NCI-H748 treated with DMSO at 0.1 percent for 48 hours (cell line): ENCODE results near the gene RGPD4.
"Not testable (repeated sequence)": the region's sequence is repeated elsewhere in the genome, so short reads cannot be mapped to it uniquely, and the experiment has no call there.

Experiments used
- DNase-seq: peaks from one replicate; lab custom pipeline; 2025; lab: John Stamatoyannopoulos, UW

RGPD4 gene

DNA sequence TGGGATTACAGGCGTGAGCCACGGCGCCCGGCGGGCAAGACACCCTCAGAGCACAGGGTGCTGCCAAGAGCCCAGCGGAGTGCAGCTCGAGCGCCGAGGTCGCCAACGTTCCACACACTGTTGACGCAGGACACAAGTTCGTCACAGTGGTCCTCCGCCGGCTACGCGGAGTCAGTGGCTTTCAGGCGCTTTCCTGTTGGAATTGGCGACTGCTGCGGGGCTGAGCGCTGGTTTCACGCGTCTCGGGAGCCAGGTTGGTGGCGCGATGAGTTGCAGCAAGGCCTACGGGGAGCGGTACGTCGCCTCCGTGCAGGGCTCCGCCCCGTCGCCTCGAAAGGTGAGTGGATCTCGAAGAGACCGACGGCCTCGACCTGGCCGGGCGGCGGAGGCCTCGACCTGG, at the start of gene RGPD4:
Gene RGPD4, plus strand, starts transcription at position 144 of the 400 bp plus-strand sequence. Its CDS starts 122 bp downstream, at position 266.
- not testable (repeated sequence) for DNase-seq

DNA sequence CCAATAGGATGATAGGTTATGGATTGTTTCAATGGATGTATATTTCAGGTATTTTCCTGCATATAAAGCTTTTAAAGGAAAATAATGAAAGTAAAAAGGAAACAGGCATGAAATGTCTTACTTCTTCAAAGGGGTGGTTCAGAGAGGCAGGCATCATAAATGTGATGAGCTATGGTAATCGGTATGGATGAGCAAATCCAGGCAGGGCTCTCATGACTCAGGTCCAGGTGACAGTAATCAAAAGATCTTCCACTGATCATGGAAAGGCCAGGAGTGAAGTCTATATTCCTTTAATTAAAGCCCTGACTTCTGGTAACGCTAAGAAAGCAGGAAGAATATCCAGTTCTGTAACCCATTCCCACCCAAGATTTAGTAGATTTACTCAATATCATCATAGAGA, 48.7 kb upstream of the RGPD4 start:
- DNase-seq, result no peak

DNA sequence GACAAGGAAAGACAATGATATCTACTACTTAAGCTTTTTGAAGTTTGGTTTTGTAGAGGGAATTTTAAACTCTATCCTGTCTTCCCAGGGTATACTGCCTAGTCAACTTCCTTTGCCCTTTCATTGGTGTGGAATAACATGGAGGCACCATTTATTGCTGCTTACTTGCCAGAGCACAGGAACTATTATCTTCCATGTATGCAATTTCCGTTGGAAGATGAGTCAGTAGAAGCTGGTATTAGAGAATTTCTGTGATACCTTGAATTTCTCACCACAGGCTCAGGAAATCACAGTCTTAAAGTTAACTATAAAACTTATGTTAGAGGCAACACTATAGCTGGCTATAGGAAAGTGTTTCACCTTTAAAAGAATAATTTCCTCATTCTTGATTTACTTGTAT, 40.9 kb upstream of the RGPD4 start:
- DNase-seq, result no peak

DNA sequence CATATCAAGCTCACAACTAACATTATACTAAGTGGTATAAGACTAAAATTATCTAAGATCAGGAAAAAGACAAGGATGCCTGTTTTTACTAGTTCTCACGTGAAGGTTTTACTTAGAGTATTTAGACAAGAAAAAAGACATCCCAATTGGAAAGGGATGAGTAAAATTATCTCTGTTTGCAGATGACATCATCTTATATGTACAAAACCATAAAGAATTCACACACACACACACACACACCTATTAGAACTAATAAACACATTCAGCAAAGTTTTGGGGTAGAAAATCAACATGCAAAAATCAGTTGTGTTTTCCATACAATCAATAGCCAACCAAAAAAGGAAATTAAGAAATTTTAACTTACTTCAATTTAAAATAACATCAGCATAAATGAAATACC, 35.9 kb upstream of the RGPD4 start:
- no peak for DNase-seq

DNA sequence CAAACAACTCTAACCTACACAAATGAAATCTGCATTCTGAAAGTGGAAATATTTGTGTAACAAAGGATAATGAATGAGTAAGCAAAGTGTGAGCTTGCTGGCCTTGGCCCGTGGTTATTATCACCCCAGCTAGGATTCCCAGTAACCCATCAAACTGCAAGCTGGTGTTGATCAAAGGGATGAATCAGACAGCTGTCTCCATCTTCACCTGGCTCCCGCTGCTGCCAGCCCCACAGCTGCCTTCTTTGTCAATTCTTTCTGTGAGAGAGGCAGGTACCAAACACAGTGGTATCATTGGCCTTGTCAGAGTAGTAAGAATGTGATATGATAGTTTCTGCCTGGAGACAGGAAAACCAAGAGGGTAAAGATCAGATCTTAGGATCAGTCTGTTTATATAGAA, 25.2 kb upstream of the RGPD4 start:
- peak; percentile 69 for DNase-seq

DNA sequence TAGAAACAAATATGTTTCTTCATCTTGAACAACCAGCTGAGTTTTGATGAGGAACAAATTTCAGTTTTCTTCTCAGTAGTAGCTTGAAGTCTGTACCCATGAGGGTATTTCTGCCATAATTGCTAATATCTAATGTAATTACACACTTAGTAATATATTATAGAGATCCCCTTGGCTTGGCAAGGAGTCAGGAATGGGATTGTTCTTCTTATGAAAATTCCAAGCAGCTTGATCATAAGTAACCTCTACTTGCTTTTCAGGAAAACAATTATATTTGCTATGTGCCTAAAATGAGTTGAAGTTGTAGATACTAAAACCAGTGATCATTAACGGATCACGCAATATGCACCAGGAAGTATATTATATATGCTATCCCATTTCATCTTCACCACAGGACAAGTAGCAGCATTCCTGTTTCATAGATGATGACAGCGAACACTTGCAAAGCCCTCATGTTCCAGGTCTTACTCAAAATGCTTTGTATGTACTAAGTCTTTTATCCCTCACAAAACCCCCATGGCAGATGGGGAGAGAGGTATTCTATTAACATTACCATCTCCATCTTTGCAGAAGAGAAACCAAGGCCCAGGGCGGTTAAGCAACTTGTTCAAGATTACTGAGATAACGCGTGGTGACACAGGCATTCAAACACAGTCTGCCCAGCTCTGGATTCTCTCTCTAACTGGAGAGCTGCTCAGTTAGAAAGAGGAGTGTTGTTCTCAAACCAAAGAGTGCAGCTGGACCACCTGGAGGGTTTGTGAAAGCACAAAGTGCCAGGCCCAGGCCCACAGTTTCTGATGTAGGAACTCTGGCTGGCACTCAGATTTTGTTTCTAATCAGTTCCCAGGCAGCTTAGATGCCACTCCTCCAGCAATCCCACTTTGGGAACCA, 21.8 kb upstream of the RGPD4 start:
- DNase-seq, result no peak

DNA sequence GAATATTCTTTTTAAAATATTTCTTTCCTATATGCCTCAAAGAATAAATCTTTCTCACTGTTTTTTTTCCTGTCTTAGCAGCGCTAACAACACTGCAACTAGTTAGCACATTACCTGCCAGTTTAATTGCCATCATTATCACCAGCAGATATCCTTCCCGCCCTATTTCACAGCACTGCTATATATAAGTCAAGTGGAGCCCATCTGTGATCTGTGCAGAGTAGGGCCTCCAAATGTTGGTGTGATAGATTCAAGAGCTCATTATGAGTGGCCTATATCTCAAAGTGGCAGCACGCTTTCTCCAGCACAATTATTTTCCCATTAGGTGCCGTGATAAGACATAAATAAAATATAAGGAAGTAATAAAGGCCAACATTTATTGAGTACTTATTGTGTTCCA, 19.8 kb upstream of the RGPD4 start:
- DNase-seq, result peak; percentile 14

DNA sequence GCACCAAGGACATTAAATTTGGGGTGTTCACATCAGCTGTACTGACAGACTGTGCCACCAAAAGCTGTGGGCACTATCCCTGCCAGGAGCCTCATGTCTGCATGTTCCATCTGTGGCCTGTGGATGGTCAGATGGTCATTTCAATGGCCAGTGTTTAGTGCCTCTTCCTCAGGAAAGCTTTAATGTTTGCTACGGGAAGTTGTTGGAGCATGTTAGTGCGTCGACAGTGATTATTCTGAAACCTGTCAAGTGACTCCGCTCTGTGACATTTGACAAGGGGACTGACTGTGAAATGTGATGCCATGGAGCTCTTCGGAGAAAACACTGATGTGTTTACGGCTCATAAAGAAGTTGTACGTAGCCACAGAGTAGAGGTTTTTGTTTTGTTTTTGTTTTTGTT, 18.7 kb upstream of the RGPD4 start:
- DNase-seq, result no peak

DNA sequence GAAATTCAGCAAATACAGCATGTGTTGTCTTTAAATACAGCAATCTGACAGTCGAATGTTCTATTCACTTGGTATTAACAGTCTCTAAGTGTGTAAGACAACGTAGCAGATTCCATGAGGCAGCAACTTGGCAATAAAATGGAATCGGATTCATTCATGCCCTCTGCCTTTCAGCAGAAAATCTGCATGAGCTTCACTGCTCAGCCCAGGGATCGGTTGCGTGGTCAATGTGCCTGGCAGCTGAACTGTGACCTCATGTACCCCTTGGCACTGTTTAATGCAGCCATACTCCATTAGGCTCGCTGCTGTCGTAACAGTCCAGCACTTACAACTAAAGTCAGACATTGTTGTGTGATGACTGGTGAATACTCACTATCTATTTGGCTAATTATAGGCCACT, 17.7 kb upstream of the RGPD4 start:
- peak; percentile 34 for DNase-seq

DNA sequence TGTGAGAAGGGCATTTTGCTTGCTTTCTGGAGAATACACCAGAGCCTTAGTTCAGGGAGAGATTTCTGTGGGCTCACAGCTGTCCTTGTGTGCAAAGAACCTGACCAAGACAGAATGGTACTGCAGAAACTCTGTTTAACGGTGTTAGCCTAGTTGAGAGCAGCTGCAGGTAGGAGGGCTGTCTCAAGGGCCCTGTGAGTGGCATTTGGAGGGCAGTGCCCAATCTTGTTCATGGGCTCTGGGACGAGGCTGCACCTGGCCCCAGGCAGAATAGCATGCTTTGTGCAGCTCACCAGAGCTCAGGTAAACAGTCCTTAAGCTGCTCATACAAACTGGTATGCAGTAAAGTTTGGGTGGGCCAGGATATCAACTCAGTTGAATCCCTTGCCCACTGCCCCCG, 16.9 kb upstream of the RGPD4 start:
- no peak for DNase-seq

DNA sequence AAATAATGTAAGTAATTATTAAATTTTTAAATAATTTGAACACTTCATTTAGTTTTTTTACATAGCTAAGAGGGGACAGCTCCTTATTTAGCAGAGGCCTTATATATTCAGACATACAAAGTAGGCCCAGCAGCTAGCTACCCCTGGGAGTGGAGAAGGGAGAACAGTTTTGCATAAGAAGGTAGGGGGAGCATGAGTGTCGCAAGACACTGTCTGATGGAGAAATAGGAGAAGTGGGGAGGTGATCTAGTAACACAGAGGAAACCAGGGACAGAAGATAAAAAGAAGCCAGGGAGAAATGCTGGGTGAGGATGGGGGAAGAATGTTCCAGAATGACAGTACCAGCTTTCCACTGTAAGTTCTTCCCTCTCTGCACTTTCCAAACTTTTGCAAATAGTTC, 16.0 kb upstream of the RGPD4 start:
- DNase-seq, result no peak

DNA sequence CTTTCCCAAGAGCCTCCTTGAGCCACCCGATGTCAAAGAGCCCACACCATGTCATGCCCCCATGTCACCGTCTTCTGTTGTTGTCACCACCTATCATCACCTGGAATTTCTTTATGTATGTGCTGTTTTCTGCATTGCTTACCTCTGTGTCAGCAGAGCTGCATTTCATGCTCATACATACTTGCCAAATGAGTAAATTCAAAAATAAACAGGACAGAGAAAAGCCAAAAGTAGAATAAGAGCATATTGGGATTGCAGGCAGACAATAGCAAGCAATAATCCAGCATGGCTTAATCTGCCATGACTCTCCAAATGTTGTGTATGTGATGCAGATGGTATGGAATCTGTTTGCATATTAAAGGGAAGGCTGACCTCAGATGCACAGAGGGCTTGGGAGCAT, 15.3 kb upstream of the RGPD4 start:
- DNase-seq, result no peak

DNA sequence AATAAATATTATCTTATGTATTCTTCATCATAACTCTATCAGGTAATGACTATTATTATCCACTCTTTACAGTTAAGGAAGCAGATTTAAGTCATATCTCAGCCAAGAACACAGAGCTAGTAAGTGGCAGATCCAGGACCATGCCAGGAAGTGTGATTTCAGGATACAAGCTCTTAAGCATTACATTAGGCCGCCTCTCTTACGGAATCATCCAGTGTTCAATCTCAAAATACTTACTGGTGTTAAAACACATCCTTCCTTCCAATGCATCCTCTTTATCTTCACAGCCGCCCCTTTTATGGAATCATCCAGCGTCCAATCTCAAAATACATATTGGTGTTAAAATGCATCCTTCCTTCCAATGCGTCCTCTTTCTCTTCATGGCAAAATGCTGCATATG, 14.7 kb upstream of the RGPD4 start:
- no peak for DNase-seq

DNA sequence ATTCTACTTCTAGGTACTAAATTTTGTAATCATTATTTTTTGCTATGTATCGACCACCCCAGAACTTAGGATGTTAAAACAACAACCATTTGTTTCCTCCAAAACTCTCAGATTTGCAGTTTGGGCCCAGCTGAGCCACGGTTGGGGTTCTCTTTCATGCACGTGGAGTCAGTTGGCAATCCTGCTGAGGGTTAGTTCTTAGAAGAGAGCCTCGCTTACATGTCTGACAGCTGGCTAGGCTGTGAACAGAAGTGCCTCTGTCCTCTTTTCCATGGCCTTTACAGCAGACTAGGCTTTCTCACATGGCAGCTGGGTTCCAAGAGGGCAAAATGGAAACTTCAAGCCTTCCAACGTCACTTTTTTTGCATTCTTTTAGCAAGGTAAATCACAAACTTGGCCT, 9.3 kb upstream of the RGPD4 start:
- no peak for DNase-seq

DNA sequence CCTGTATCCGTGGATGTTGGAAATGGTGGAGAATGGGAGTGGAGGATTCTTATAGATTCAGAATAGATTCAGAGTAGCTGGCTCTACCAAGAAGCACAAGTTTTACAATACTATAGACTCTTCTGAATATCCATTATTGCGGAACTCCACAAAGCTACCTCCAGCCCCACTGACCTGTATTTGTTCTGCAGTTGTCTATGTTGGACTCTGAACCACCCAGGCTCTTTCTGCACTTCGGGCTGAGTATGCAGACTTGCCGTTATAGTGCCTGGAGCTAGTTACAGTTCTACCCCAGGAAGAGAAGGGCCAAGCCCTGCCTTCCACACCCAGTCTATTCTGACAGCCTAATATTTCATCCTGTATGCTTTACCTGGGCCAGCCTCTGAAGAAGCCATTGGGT, 4.4 kb upstream of the RGPD4 start:
- DNase-seq, result no peak

DNA sequence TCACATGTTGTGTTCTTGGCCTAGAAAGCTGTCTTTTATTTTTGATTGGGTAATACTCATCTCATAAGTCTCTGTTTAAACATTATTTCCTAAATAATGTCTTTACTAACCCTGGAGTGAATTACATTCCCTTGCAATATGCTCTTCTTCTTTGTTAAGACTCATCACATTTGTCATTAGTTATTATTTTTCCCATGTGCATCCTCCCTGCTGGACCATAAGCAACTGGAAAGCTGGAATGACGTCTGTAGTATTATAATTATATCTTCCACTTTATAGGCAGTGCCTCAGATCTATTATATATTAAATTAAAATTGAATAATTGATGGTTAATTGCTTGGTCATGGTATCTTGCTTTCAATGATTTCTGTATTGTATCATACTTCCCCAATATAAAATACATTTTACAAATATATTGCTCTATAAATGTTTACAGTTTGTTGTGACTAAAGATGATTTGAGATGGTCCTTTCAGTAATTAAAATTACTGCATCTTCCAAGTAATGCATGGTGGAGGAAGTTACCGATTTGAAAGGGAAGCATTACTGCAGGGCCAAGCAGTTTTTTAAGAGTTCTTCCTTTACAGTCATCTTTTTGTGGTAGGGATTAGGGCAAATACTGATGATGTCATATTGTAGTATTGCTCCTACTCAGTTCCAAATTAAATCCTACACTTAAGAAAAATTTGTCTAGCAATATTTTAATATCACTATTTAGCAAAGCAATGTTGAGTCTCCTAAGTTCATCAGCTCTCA, 2.1 kb upstream of the RGPD4 start:
- no peak for DNase-seq

DNA sequence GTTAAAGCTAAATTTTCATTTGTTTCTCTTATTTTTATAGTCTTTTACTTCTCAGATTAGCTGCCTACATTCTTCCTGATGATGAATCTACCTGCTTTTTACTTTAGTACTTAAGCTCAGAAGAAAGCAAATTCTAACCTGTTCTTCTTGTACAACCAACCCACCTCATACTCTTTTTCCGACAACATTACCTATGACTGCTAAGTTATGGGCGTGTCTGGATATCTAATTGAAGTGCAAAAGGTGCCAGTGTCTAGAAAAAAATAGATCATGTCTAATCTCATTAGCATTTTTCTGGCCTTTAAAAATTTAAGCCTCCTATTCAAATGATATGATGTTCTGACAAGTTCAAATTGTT, 1.5 kb upstream of the RGPD4 start:
- DNase-seq, result no peak

DNA sequence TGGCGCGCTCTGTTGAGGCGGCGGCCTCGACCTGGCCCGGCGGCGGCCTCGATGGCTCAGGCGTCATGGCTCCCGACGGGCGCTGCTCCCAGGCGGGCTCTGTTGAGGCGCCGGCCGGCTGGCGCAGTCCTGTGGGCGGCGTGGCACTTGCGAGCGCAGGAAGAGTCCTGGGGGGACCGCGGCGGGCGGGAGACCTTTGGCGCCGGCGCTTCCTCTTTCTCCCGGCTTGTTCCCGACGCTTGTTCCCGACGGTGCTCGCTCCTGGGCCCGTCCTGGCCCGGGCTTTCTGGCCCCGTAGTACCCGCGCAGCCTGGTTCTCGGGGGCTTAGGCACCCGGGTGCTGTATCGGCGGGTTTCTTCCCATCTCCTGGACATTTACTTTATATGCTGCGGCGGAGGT, 2.8 kb downstream of the RGPD4 start:
- DNase-seq, result not testable (repeated sequence)

DNA sequence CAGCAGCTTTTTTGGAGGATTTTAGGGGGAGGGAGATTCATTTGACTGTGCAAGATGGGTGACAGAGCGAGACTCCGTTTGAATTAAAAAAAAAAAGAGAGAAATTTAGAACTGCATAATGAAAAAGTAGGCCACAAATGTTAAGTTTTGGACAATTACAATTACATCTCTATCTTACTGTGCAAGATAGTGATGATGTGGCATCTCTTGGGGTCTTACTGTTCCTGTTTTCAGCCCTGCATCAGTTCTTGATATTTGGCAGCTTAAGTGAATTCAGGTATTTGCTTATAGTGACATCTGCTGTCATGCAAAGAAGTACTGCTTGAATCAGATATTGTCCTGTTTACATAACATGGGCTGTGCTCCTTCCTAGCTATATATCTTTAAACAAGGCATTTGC, 6.5 kb downstream of the RGPD4 start:
- DNase-seq, result not testable (repeated sequence)

DNA sequence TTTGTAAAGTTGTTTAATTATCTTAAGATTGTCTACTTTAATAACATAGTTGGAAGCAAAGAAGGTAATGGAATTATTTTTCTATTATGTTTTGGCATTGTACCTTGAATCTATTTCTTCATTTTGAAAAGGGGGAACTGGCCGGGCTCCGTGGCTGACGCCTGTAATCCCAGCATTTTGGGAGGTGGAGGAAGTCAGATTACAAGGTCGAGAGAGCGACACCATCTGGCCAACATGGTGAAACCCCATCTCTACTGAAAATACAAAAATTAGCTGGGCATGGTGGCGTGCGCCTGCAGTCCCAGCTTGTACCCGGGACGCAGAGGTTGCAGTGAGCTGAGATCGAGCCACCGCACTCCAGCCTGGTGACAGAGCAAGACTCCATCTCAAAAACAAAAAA, 6.9 kb downstream of the RGPD4 start:
- DNase-seq, result not testable (repeated sequence)

DNA sequence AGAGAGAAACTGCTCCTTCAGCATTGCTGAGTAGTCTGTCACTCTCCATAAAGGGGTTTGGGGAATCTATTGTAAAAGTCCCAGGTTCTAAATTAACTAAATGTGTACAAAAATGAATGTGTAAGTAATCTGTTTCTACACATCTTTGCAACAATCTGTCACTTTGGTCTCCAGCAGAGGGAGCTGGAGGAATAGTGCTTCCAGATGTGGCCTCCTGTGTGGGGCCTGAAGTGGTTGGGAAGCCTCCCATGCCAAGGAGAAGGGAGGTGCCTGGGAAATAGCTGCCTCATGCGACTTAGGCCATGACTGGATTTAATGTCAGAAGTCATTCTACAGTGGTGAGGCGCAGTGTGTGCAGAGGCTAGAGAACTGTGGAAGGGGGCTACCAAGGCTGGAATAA, 89.4 kb downstream of the RGPD4 start:
- DNase-seq, result not testable (repeated sequence)

DNA sequence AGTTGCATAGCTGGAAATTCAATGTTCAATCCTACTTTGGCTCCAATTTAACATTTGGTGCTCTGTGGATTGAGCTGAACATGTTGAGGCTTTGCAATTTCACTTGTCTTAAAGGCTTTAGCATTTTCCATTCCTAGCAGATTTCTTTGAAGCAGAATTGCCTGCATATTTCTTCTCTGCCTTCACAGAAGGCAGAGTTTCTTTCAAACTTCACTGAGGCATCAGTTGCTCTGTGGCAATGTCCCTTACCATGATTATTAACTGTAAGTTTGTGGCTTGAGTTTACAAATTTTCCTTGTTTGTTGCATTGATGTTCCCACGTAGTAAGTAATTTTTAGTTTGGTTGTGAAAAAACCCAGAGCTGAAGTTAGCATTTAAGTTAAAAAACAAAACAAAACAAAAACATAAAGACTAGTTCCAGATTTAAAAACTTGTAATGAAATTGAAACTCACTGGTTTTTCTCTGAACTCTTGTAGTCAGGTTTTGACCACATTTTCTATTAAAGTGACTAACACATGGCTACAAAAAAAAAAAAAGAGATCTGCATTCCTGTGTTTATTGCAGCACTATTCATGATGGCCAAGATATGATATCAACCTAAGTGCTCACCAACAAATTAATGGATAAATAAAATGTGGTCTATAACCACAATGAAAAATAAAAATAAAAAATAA, 90.1 kb downstream of the RGPD4 start:
- DNase-seq, result not testable (repeated sequence)

DNA sequence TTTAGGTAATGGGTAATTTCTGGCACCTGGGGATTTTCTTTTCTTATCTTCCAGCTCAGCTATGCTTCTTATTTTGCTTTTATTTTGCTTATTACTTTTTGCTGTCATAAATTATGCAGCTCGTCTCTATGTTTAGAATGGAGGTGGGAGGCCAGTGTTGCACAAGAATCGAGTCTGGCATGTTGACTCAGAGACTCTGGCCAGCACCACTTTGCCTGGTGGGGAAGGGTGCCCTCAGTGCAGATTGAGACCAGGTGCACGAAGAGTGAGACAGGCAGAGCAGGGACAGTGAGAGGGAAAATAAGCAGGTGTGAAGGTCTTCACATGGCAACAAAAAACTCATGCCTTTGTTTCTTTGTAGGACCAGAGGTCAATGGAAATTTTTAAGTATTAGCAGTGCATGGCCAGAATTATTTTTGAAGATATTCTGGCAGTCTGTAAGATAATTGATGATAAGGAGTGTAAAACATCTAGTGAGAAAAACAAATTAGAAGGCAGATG, 100.4 kb downstream of the RGPD4 start:
- DNase-seq, result no peak
